Smooth muscle cell (in vitro differentiated cells): ENCODE data around the gene IL20. TPM values are rescaled to one million over a fixed set of nuclear protein-coding genes. Genes with fewer than 3 reads are reported as not detected.

ENCODE experiments used
- DNase-seq: peaks from one replicate; lab custom pipeline; 2025; ENCODE audit not compliant: unreplicated experiment; lab: John Stamatoyannopoulos, UW
- H2AFZ ChIP-seq: fragments of 200-600 bp; sonication (generic); 2 replicates; pipeline ENCODE4 v1.6.0; 2016; ENCODE audit warnings: antibody characterized with exemption, low read depth, mild to moderate bottlenecking
- H3F3A ChIP-seq: fragments of 200-600 bp; sonication (generic); 2 replicates; pipeline ENCODE4 v1.6.0; 2017; ENCODE audit warnings: antibody characterized with exemption, low read depth
- H3K27ac ChIP-seq: fragments of 200-600 bp; sonication (generic); 2 replicates; pipeline ENCODE4 v1.5.1; 2016; ENCODE audit warnings: low read depth, mild to moderate bottlenecking
- H3K27me3 ChIP-seq: fragments of 200-600 bp; sonication (generic); 2 replicates; pipeline ENCODE4 v1.6.1; 2016; ENCODE audit warnings: low read depth, mild to moderate bottlenecking
- H3K36me3 ChIP-seq: fragments of 200-600 bp; sonication (generic); 2 replicates; pipeline ENCODE4 v1.5.1; 2016; ENCODE audit warnings: low read depth
- H3K4me1 ChIP-seq: fragments of 200-600 bp; sonication (generic); 2 replicates; pipeline ENCODE4 v1.5.1; 2016; ENCODE audit warnings: low read depth
- H3K4me2 ChIP-seq: fragments of 200-600 bp; sonication (generic); 2 replicates; pipeline ENCODE4 v1.6.0; 2016; ENCODE audit warnings: mild to moderate bottlenecking
- H3K4me3 ChIP-seq: fragments of 200-600 bp; sonication (generic); 2 replicates; pipeline ENCODE4 v1.5.1; 2016; ENCODE audit warnings: mild to moderate bottlenecking
- H3K79me2 ChIP-seq: fragments of 200-600 bp; sonication (generic); 2 replicates; pipeline ENCODE4 v1.6.0; 2016; ENCODE audit warnings: low read depth, mild to moderate bottlenecking
- H3K9ac ChIP-seq: fragments of 200-600 bp; sonication (generic); 2 replicates; pipeline ENCODE4 v1.6.0; 2016; ENCODE audit warnings: low read depth
- H3K9me3 ChIP-seq: fragments of 200-600 bp; sonication (generic); replicated peaks from 2 replicates; pipeline ENCODE4 v1.5.1; 2016; ENCODE audit warnings: low read depth
- H4K20me1 ChIP-seq: fragments of 200-600 bp; sonication (generic); 2 replicates; pipeline ENCODE4 v1.6.0; 2016; ENCODE audit warnings: low read depth
- CTCF ChIP-seq: fragments of 200-600 bp; sonication (generic); IDR thresholded peaks from 2 replicates; pipeline ENCODE4 v1.5.1; 2017; ENCODE audit warnings: borderline replicate concordance, mild to moderate bottlenecking, antibody characterized with exemption; ENCODE audit not compliant: insufficient read depth, poor library complexity, severe bottlenecking
- WGBS: methylation state at CpG from one replicate; pipeline ENCODE4 v1.1.7; 2016; ENCODE audit warnings: low lambda C conversion rate; 5-methylcytosine and 5-hydroxymethylcytosine counted together
- polyA plus RNA-seq: library from polyadenylated mRNA; unstranded; fragments of >200 nt; fragmentation: Nextera tagmentation; extraction: Ambion mirVana; gene quantifications from 2 replicates; pipeline ENCODE4 v1.2.1, GENCODE V29; 2016
- total RNA-seq: library from RNA; depleted of rRNA; stranded (reverse); fragments of >200 nt; gene quantifications from 2 replicates; pipeline ENCODE4 v1.2.3, GENCODE V29; 2014

The IL20 gene
- total and polyA plus RNA-seq, 2 experiments from 2014 or later, result not detected

DNA sequence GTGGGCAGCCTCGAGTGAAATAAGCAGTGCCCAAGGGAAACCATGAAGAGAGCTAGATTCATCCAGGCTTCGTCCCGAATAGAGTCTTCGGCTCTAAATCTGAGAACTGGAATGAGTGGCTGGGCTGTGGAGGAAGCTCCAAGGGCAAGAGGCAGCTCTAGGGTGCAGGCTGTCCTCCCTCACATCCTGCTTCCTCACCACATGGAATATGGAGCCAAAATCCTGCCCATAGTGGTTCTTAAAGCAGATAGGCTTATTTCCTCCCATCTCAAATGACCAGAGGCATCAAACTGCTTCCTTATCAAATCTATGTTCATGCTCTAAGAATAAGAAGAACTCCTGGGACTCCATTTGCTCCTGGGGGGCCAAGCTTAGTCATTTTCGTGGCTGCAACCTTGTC, 34.3 kb downstream of the IL20 start:
- no peak overlapping the region for H3K27ac ChIP-seq
- no peaks in the 10 kb centered on the region for H3K9me3 ChIP-seq
- no peak overlapping the region for H3K4me2 ChIP-seq
- no peaks in the 10 kb centered on the region for H3K36me3 ChIP-seq
- 83% methylated on average over 5 of the region's 5 CpGs for WGBS
- no peaks in the 10 kb centered on the region for H3K79me2 ChIP-seq
- H4K20me1 ChIP-seq, result no peaks in the 10 kb centered on the region
- no peaks in the 10 kb centered on the region for H3F3A ChIP-seq
- DNase-seq, result no peak
- H3K4me1 ChIP-seq, result peaks cover 12% of the 10 kb centered on the region
- no peak overlapping the region for H3K4me3 ChIP-seq
- no peak overlapping the region for H3K9ac ChIP-seq
- no peaks in the 10 kb centered on the region for H3K27me3 ChIP-seq
- H2AFZ ChIP-seq, result no peak overlapping the region
- no peak for TF ChIP-seq CTCF

GRCh38 chr1:206900149-206900548, 34.7 kb downstream of the IL20 start:
- no peak for DNase-seq
- H3K4me2 ChIP-seq, result no peak overlapping the region
- no peaks in the 10 kb centered on the region for H3K36me3 ChIP-seq
- no peak overlapping the region for H3K9ac ChIP-seq
- H3K4me3 ChIP-seq, result no peak overlapping the region
- H3F3A ChIP-seq, result no peaks in the 10 kb centered on the region
- no peak for TF ChIP-seq CTCF
- WGBS, result 85% methylated on average over 7 of the region's 7 CpGs
- H3K27ac ChIP-seq, result no peak overlapping the region
- H3K4me1 ChIP-seq, result peaks cover 12% of the 10 kb centered on the region
- H3K27me3 ChIP-seq, result no peaks in the 10 kb centered on the region
- no peaks in the 10 kb centered on the region for H3K9me3 ChIP-seq
- no peaks in the 10 kb centered on the region for H4K20me1 ChIP-seq
- H2AFZ ChIP-seq, result no peak overlapping the region
- no peaks in the 10 kb centered on the region for H3K79me2 ChIP-seq

DNA sequence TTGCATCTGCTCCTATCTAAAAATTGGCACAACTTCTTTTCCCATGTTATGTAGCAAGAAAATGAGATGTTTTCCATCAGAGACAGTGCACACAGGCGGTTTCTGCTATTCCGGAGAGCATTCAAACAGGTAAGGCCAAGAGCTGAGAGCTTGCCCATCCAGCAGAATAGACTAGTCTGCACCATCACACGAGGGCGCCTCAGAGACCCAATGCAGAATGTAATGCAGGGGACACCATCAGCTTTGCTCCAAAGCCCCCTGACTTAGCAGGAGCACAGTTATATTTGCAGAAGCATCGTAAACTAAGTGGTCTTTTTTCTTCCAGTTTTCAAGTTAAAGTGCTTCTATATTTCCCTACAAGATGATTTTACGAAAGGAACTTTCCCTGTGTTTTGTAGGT, 36.5 kb downstream of the IL20 start:
- Histone ChIP-seq H2AFZ (no peak overlapping the region), H3K4me2 (no peak overlapping the region), H3K79me2 (no peaks in the 10 kb centered on the region), H3K36me3 (no peaks in the 10 kb centered on the region), H3K4me3 (no peak overlapping the region), H3K27ac (no peak overlapping the region), H4K20me1 (no peaks in the 10 kb centered on the region), H3K4me1 (peaks cover 6% of the 10 kb centered on the region), H3K27me3 (no peaks in the 10 kb centered on the region), H3F3A (no peaks in the 10 kb centered on the region), H3K9ac (no peak overlapping the region), H3K9me3 (no peaks in the 10 kb centered on the region)
- no peak for TF ChIP-seq CTCF
- WGBS, result 89% methylated on average over 6 of the region's 6 CpGs
- no peak for DNase-seq

DNA sequence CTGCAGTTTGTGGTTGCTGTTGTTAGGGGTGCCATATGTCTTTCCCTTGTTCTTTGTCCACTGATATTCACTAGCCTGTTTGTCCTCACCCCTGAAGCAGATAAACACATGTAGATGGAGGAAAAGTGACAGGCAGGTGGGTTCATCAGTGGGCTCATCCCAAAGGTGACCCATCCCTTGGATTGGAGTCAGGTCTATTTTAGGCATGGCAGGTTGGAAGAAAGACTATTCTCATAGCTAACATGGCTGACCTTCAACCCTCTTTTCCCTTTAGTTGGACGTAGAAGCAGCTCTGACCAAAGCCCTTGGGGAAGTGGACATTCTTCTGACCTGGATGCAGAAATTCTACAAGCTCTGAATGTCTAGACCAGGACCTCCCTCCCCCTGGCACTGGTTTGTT, 37.3 kb downstream of the IL20 start:
- H2AFZ ChIP-seq, result no peak overlapping the region
- no peak for TF ChIP-seq CTCF
- H3K4me3 ChIP-seq, result no peak overlapping the region
- no peak overlapping the region for H3K4me2 ChIP-seq
- H3K9ac ChIP-seq, result no peak overlapping the region
- H3F3A ChIP-seq, result no peaks in the 10 kb centered on the region
- no peaks in the 10 kb centered on the region for H3K9me3 ChIP-seq
- peaks cover 6% of the 10 kb centered on the region for H3K4me1 ChIP-seq
- H3K36me3 ChIP-seq, result no peaks in the 10 kb centered on the region
- DNase-seq, result no peak
- H3K27me3 ChIP-seq, result no peaks in the 10 kb centered on the region
- WGBS, result 100% methylated on average over 1 of the region's 1 CpG
- H3K79me2 ChIP-seq, result no peaks in the 10 kb centered on the region
- no peak overlapping the region for H3K27ac ChIP-seq
- no peaks in the 10 kb centered on the region for H4K20me1 ChIP-seq
